DLD1 (cell line): ENCODE data around the gene TMEM121.

Experiments
- in situ Hi-C: cut with HindIII; loops from 2 replicates; pipeline ENCODE4 v1.10.0; 2017; ENCODE audit warnings: low sequenced_read_pairs

Gene TMEM121

GRCh38 chr14:105486974-105487448 lies 39.4 kb upstream of the TMEM121 start:
- in situ Hi-C loops = no loop called here

DNA sequence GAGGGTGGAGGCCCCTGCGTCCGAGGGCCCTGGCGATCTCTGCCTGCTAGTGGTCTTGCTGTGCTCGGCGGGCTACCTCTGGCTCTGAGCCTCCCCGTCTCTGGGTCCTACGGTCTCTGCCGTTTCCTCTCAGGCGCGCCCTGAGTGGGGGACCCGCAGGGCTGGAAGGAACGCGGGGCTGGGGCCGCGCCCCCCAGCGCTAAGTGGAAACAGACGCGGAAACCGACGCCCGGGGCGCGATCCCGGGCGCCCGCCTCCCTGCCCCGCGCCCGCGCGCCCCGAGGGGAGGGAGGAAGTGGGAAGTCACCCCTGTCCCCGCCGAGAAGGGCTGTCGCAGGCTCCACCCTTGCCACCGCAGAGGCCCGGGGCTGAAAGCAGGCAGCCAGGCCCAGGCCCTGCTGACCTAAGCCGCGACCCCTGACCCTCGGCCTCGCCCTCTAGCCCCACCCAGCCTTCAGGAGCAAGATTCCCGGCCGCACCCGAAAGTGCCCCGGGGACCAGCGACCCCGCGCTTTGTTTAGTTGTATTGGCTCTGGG lies 38.9 kb upstream of the TMEM121 start:
- in situ Hi-C loops = no loop called here

DNA sequence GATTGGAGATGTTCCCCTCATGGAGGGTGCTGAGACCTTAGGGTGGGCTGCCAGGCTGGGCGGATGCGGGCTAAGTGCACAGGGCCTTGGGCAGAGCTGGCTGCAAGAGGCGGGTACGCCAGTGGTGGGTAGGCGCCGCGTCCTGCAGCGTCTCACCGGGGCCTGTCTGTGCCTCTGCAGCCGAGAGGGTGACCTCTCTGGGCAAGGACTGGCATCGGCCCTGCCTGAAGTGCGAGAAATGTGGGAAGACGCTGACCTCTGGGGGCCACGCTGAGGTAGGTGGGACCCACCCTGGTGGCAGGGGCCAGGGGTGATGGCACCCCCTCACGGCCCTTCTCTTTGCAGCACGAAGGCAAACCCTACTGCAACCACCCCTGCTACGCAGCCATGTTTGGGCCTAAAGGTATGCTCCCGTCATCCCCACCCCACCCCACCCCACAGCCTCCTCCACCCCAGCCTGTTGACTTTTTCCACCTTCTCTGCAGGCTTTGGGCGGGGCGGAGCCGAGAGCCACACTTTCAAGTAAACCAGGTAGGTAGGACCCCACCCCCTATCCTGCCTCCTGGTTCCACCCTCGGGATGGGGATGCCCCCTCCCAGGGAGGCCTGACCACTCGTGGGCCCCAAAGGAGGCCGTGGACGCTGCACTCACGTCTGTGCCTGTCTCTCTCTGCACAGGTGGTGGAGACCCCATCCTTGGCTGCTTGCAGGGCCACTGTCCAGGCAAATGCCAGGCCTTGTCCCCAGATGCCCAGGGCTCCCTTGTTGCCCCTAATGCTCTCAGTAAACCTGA lies 38.2 kb upstream of the TMEM121 start:
- in situ Hi-C loops = no loop called here

GRCh38 chr14:105488781-105489541 lies 37.4 kb upstream of the TMEM121 start:
- in situ Hi-C loops = no loop called here

DNA sequence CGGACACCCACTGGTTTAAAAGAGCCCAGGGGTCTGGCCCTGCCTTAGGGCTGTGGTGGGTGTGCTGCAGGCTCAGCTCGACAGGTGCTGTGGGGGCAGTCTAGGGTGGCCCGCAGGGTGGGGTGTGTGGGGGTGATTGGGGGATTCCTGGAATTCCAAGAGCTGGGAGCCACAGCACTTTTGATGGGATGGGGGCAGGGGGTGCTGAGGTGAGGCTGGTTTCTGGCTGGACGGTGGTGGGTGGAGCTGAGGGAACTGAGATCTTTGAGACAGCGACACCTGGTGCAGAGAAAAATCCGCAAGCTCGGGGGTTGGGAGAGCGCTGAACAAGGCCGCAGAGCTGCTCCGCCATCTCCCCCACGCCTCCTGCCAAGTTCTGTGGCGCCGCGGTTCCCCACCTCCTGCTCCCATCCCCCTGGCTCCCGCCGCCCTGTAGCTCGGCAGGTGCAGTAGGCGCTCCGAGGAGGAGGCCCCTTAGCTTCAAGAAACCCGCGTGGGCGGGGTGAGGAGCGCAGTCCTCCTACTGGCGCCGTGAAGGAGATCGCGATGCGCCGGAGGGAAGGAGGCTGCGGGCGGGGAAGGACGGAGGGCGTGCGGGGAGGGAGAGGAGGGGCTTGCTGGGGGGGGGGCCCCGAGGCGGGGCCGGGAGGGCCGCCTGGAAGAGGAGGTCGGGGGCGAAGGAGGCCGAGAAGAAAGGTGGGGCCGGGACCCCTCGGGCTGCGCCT lies 36.7 kb upstream of the TMEM121 start:
- in situ Hi-C loops = no loop called here

GRCh38 chr14:105490267-105490571 lies 36.2 kb upstream of the TMEM121 start:
- in situ Hi-C loops = no loop called here

DNA sequence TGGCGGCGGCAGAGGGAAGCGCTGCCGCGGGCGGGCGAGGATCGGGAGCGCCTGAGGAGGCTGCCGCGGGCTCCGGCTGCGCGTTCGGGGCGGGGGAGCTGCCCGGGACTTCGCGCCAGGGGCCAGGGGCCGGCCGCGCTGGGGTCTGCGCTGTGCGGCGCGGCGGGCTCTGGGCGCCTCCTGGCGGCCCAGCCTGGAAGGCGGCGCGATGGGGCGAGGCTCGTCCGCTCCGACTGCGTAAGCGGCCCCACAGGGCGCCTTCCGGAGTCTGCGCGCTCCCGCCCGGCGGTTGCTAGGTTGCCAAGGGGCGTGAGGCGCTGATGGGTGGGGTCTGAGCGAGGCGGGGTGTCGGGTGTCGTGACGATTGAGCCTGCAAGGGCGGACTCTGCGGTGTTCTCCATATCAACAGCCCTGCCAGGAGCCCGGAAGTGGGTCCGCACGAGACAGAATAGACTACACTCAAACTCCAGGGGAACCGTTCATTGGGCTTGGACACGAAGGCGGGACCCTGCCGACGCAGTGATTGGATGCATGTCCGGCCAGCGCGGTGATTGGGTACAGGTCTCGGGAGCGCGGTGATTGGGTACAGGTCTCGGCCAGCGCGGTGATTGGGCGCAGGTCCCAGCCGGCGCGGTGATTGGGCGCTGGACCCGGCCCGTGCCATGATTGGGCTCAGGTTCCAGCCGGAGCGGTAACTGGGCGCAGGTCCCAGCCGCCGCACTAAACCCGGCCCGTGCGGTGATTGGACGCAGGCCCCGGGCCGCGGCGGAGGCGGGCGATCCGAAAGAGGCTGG lies 35.6 kb upstream of the TMEM121 start, which contains the start of gene TEDC1:
Gene TEDC1, plus strand, starts transcription at position 675 of the 794 bp plus-strand sequence. CDS start 130 bp downstream, outside the sequence.
- in situ Hi-C loops = no loop called here

DNA sequence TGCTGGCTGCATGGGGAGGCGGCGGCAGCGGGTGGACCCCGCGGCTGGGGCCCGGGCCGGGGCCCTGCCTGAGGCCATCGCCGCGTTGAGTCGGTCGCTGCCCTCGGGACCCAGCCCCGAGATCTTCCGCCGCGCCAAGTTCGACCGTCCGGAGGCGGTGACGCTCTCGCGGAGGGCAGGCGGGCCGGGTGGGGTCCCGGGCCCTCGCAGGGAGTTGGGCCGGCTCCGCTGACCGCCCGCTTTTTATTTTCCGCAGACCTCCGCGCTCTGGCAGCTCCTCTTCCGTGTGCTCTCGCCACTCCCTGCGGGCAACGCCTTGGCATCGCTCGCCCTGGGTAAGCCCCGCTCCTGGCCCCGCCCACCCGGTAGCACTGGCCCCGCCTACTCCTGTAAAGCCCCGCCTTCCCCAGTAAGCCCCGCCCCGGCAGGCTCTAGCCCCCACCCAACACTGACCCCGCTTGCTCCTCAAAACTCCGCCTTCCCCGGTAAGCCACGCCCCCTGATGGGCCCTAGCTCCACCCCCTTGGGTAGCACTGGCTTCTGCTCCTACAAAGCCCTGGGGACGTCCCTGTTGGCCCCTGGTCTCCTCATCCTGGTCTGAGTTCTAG lies 34.9 kb upstream of the TMEM121 start:
- in situ Hi-C loops = no loop called here

GRCh38 chr14:105492031-105492970 lies 34.1 kb upstream of the TMEM121 start:
- in situ Hi-C loops = no loop called here

DNA sequence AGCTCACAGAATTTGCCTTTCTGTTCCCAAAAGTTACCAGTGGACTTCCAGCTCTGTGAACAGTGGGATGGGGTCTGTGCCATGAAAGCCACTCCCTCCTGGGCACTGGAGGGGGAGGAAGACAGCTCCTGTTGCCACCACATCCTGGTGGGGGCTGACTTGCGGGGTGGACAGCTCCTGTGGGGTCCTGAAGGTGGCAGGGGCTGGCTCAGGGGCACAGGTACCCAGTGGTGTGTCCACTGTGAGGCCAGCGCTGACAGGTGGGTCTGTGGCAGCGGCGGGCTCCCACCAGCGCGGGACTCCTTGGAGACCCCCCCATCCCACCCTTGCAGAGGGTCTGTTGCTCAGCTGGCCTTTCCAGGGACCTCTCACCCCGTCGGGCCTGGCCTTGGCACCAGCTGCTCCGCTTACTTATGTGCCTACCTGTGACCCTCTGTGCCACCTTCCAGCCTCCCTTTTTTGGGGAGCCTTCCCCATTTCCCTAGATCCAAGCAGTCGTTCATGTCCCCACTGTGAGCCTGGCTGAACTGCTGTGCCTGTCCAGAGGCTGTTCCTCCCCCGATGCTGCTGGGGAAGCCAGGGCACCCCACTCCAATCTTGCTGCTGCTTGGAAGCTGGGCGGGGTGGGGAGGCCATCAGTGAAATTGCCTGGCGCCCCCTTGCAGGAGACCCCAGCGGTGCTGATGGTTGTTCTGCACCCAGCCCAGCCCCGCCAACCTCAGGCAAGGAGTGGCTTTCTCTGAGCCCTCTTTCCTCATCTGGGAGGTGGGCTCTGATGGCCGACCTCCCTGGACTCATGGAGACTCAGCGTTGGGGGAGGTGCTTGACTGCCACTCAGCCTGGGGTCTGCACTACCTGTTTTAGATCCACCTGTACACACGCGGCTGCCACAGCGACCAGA lies 33.2 kb upstream of the TMEM121 start:
- in situ Hi-C loops = no loop called here

DNA sequence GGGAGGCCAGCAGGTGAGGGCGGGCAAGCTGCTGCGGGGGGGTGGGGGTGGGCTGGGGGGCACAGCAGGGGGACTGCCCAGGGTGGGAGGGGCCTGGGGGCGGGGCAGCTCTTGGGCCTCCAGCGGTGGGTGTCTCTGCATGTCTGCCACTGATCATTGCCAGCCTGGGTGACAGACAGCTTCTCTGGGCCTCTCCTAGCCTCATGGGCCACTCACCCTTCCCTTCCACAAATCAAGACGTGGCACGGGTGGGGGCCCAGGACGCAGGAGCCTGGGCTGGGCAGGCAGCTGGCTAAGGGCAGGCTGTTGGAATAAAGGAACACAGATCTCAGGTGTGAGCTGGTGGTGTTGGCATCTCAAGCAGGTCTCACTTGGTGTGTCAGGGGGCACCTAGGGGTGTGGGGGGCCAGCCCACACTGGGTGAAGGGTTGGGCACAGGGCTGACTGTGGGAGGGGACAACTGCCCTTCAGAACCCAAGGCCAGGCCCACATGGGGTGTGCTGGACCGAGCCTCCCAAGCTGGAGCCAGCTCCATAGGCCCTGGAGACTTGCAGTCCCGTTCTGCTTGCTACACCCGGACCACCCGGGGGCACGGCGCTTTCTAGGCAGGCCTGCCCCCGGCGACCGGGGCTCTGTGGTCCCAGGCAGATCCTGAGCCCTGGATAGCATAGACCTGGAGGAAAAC lies 32.3 kb upstream of the TMEM121 start:
- in situ Hi-C loops = no loop called here

DNA sequence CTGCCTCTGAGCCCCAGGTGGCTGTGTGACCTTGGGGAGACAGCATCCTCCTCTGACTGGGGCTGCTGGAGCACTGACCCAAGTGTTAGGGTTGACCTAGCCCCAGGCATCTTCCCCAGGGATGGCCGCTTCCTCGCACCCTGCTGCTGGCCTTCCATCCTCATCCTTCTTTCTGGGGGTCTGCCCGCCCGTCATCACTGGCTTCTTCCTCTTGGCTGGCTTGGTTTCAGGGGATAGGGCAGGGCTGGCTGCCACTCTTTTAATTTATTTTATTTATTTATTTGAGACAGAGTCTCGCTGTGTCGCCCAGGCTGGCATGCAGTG lies 31.8 kb upstream of the TMEM121 start:
- in situ Hi-C loops = no loop called here

DNA sequence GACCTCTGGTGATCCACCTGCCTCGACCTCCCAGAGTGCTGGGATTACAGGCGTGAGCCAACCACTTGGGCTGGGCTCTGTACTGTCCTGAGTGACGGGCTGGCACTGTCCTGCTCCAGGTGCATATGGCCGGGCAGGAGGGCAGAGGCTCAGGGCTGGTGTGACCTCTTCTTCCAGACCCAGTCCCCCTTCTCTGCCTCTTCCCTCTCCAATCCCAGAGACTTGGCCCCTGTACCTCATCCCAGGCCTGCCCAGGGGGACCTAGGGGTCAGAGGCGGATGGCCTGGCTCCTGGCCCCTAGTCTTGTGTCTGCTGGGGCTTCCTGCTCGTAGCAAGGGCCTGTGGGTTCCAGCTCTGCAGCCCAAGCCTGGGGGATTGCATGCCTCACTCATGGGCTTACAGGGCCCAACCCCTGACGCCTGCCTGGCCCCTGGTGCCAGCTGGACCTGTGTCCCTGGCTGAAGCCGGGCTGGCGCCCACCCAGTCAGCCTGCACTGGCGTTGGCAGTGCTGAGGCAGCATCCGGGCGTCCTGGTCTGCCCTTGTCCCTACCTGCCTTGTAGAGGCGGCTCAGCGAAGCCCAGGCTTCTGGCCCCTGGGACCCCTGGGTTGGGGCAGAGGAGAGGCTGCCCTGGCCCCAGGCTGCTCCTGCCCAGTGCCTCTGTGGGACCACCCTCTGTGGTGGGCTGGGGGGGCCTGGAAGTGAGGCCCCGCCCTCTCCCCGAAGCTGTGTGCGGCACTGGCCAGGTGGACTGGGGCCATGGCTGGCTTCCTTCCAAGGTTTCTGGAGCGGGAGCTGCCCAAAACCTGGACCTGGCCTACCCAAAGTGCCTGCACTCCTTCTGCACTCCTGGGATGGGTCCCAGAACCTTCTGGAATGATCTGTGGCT lies 31.0 kb upstream of the TMEM121 start:
- in situ Hi-C loops = no loop called here

- in situ Hi-C loops = no loop called here
Observed at GRCh38 chr14:105495990-105496830, 30.2 kb upstream of the TMEM121 start.

DNA sequence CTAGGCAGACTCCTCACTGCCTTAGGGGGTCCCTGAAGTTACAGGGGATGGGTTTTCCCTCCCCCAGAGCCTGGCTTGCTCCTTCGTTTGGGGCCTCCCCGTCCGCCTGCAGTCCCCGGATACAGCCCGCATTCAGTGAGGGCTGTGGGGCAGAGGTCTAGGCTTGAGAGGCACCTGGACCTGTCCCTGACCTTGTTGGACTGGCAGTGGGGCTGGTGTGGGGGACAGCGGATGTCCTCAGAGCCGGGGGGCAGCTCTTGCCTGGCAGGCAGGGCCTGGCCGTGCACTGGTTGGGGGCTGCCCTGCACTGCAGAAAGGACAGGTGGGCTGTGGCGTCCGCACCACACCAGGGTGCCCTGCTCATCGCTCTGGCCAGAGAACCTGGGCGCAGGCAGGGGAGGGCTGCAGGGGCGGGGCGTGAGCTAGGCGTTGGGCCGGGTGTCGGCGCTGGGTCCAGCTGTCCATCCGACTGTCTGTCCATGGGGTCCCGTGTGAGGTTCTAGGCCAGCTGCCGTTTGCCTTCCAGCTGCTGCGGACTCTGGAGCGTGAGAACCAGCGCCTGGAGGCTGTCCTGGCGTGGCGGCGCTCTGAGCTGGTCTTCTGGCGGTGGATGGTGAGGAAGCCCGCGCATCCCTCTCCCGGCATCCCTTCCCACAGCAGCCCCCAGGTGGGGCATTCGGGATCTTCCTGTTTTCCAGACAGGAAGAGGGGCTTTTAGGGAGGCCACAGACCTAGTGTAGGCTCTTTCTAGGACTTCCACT lies 29.4 kb upstream of the TMEM121 start:
- in situ Hi-C loops = no loop called here
